Gastroesophageal sphincter (tissue), 3 donors: ENCODE results near the gene SCAI.

Experiments
- CTCF ChIP-seq, 4 experiments: fragments of 200-600 bp in 2 of 4; fragments of 450-650 bp in 2 of 4; sonication (generic) in 1 of 4; IDR thresholded peaks; one replicate each; pipeline ENCODE4 v1.5.1; 2017 to 2019; ENCODE audit warnings: antibody characterized with exemption in 4 of 4, mild to moderate bottlenecking in 2 of 4, moderate library complexity in 2 of 4
- EP300 ChIP-seq: sonication (generic); formaldehyde crosslinking; IDR thresholded peaks from one replicate; pipeline ENCODE4 v1.6.1; 2017; ENCODE audit warnings: antibody characterized with exemption, mild to moderate bottlenecking
- POLR2A ChIP-seq, 2 donors: fragments of 450-650 bp; IDR thresholded peaks; one replicate each; pipeline ENCODE4 v1.6.1; 2017; ENCODE audit warnings: antibody characterized with exemption in 2 of 2, mild to moderate bottlenecking in 2 of 2, moderate library complexity in 1 of 2
- POLR2AphosphoS5 ChIP-seq: sonication (generic); formaldehyde crosslinking; IDR thresholded peaks from one replicate; pipeline ENCODE4 v1.6.1; 2017; ENCODE audit warnings: antibody characterized with exemption

- TF ChIP-seq CTCF (IDR thresholded peaks at IDR 0.05) (no peak), POLR2A (IDR thresholded peaks at IDR 0.05) (no peak), POLR2AphosphoS5 (no peak), EP300 (no peak)
Observed at GRCh38 chr9:124969401-124969800, 173.9 kb downstream of the SCAI start.
